ENCODE data around the gene EGFLAM. TPM values are rescaled to one million over a fixed set of nuclear protein-coding genes. Genes with fewer than 3 reads are reported as not detected.

The EGFLAM gene
- total and polyA plus RNA-seq, 9 donors: 29.3 to 40.1 (median 36.5) TPM

- H3K27me3 ChIP-seq (ENCODE audit: control insufficient read depth, insufficient read depth, low read length): no peaks in the 10 kb centered on the region
- peaks cover 3% of the 10 kb centered on the region for H3K4me1 ChIP-seq (ENCODE audit: control insufficient read depth, insufficient read depth, low read length)
- no peak overlapping the region for H3K27ac ChIP-seq (ENCODE audit: low read length)
- peak; percentile 62 for DNase-seq
- no peaks in the 10 kb centered on the region for H3K36me3 ChIP-seq (ENCODE audit: control insufficient read depth, insufficient read depth, low read length)
- no peaks in the 10 kb centered on the region for H3K9me3 ChIP-seq (replicated peaks; ENCODE audit: control insufficient read depth, low read depth, low read length)
- H3K4me3 ChIP-seq (ENCODE audit: low read length): no peak overlapping the region
- 51% methylated on average over 4 of the region's 6 CpGs for WGBS (ENCODE audit: insufficient coverage)
These were observed 162.5 kb downstream of the EGFLAM start for GRCh38 chr5:38420691-38421390.

DNA sequence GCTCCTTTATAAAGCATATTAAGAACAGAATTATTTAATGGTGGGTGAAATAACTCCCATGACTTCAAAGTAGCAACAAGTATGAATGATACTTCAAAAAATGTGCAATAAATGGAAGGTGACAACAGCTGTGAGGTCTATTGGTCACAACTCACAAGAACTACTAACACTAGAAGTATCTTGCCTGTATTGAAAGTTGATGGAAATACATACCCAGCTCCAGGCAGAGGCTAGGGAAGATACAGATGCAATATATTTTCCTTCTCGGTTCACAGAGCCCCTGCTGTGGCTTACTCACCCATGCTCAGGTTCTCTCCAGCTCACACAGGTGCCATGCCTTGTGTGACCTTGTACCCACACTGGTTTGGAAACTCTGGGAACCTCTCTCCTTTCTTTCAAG lies 164.3 kb downstream of the EGFLAM start:
- H3K9me3 ChIP-seq (replicated peaks; ENCODE audit: control insufficient read depth, low read depth, low read length): no peaks in the 10 kb centered on the region
- no peak overlapping the region for H3K4me3 ChIP-seq (ENCODE audit: low read length)
- H3K27ac ChIP-seq (ENCODE audit: low read length): no peak overlapping the region
- no peaks in the 10 kb centered on the region for H3K27me3 ChIP-seq (ENCODE audit: control insufficient read depth, insufficient read depth, low read length)
- H3K4me1 ChIP-seq (ENCODE audit: control insufficient read depth, insufficient read depth, low read length): no peaks in the 10 kb centered on the region
- no peak for DNase-seq
- 73% methylated on average over 1 of the region's 1 CpG for WGBS (ENCODE audit: insufficient coverage)
- no peaks in the 10 kb centered on the region for H3K36me3 ChIP-seq (ENCODE audit: control insufficient read depth, insufficient read depth, low read length)

- Histone ChIP-seq H3K27me3 (ENCODE audit: control insufficient read depth, insufficient read depth, low read length) (no peaks in the 10 kb centered on the region), H3K9me3 (replicated peaks; ENCODE audit: control insufficient read depth, low read depth, low read length) (no peaks in the 10 kb centered on the region), H3K4me3 (ENCODE audit: low read length) (no peak overlapping the region), H3K36me3 (ENCODE audit: control insufficient read depth, insufficient read depth, low read length) (no peaks in the 10 kb centered on the region), H3K4me1 (ENCODE audit: control insufficient read depth, insufficient read depth, low read length) (no peaks in the 10 kb centered on the region), H3K27ac (ENCODE audit: low read length) (no peak overlapping the region)
- DNase-seq: no peak
- 37% methylated on average over 4 of the region's 5 CpGs for WGBS (ENCODE audit: insufficient coverage)
These were observed 165.2 kb downstream of the EGFLAM start for GRCh38 chr5:38423276-38424147.

DNA sequence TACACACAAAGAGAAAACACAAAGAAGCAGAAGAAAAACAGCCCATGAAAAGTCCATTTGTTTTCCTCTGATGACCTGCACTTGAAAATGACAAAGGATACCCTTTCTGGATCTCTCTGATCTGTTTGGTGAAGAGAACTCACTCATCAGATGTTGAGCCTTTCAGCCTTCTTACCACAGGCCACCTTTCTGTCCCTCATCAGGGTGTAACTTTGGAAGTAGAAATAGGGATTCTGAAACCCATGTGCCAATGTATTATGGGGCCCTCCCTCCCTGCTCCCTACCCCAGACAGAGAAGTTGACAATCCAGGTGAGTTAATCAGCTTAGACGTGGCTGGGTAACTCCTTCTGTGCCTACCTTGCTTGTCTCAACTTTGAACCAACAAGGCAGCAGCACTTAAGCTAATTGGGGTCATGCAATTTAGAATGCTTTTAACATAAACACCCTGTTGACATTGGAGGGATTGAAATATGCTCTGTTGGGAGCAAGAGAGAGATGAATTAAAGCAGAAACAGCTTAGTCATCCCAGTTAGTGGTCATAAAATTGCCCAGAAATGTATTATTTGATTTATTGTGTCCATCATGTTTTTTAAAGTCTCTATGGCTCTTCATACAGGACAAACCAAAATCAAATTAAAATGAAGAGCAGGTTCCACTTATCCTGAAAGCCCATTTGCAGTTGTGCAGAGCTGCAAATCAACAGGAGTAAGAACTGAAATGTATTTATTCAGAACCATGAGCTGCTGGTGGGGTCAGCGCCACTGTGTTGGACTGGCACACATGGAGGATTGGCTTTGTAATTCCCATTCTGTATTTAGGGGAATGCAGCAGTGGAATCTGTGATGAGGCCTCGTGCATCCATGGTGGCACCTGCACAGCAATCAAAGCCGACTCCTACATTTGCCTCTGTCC lies 166.0 kb downstream of the EGFLAM start:
- no peaks in the 10 kb centered on the region for H3K4me1 ChIP-seq (ENCODE audit: control insufficient read depth, insufficient read depth, low read length)
- H3K9me3 ChIP-seq (replicated peaks; ENCODE audit: control insufficient read depth, low read depth, low read length): no peaks in the 10 kb centered on the region
- H3K4me3 ChIP-seq (ENCODE audit: low read length): no peak overlapping the region
- no peak for DNase-seq
- H3K27ac ChIP-seq (ENCODE audit: low read length): no peak overlapping the region
- H3K36me3 ChIP-seq (ENCODE audit: control insufficient read depth, insufficient read depth, low read length): no peaks in the 10 kb centered on the region
- H3K27me3 ChIP-seq (ENCODE audit: control insufficient read depth, insufficient read depth, low read length): no peaks in the 10 kb centered on the region
- 76% methylated on average over 4 of the region's 4 CpGs for WGBS (ENCODE audit: insufficient coverage)

GRCh38 chr5:38426490-38426889 lies 168.1 kb downstream of the EGFLAM start:
- no peak for DNase-seq
- Histone ChIP-seq H3K27me3 (ENCODE audit: control insufficient read depth, insufficient read depth, low read length) (no peaks in the 10 kb centered on the region), H3K9me3 (replicated peaks; ENCODE audit: control insufficient read depth, low read depth, low read length) (no peaks in the 10 kb centered on the region), H3K4me1 (ENCODE audit: control insufficient read depth, insufficient read depth, low read length) (no peaks in the 10 kb centered on the region), H3K27ac (ENCODE audit: low read length) (no peak overlapping the region), H3K36me3 (ENCODE audit: control insufficient read depth, insufficient read depth, low read length) (no peaks in the 10 kb centered on the region), H3K4me3 (ENCODE audit: low read length) (no peak overlapping the region)
- WGBS (ENCODE audit: insufficient coverage): no CpG with 5 or more reads among the region's 1 CpG

GRCh38 chr5:38426986-38427950 lies 168.9 kb downstream of the EGFLAM start:
- no peaks in the 10 kb centered on the region for H3K9me3 ChIP-seq (replicated peaks; ENCODE audit: control insufficient read depth, low read depth, low read length)
- WGBS (ENCODE audit: insufficient coverage): 85% methylated on average over 6 of the region's 9 CpGs

DNA sequence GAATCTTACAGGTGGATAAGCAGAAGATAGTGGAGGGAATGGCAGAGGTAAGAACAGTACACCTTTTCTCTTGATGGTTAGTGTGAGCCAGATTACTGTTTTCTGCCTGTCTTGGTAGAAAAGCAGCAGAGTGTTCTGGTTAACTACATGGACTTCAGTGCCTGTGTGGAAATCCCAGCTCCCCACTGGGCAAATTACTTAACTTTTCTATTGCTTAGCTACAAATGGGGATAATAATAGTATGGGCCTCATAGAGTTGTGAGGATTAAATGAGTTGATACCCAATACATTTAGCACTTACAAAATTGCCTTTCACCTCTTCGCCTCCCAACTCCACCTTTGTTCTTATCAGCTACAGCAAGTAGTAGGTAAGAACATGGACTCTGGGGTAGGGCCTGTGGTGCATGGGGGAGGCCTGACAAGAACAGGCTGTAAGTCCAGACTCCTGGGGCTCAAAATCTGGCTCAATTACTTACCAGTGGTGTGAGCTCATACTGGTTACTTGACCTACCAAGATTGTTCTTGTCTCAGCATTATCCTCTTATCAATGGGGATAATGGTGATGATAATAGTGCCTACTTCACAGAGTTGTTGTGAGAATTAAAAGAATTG lies 173.0 kb downstream of the EGFLAM start:
- Histone ChIP-seq H3K4me3 (ENCODE audit: low read length) (no peak overlapping the region), H3K27ac (ENCODE audit: low read length) (no peak overlapping the region), H3K36me3 (ENCODE audit: control insufficient read depth, insufficient read depth, low read length) (no peaks in the 10 kb centered on the region), H3K4me1 (ENCODE audit: control insufficient read depth, insufficient read depth, low read length) (peaks cover 24% of the 10 kb centered on the region), H3K9me3 (replicated peaks; ENCODE audit: control insufficient read depth, low read depth, low read length) (no peaks in the 10 kb centered on the region), H3K27me3 (ENCODE audit: control insufficient read depth, insufficient read depth, low read length) (no peaks in the 10 kb centered on the region)
- DNase-seq: no peak
- WGBS (ENCODE audit: insufficient coverage): no CpG with 5 or more reads among the region's 1 CpG

More at GRCh38 chr5:38426986-38427950, 168.9 kb downstream of the EGFLAM start:
- no peaks in the 10 kb centered on the region for H3K27me3 ChIP-seq (ENCODE audit: control insufficient read depth, insufficient read depth, low read length)
- no peaks in the 10 kb centered on the region for H3K4me1 ChIP-seq (ENCODE audit: control insufficient read depth, insufficient read depth, low read length)
- no peak overlapping the region for H3K4me3 ChIP-seq (ENCODE audit: low read length)
- no peak overlapping the region for H3K27ac ChIP-seq (ENCODE audit: low read length)
- no peak for DNase-seq
- H3K36me3 ChIP-seq (ENCODE audit: control insufficient read depth, insufficient read depth, low read length): no peaks in the 10 kb centered on the region

DNA sequence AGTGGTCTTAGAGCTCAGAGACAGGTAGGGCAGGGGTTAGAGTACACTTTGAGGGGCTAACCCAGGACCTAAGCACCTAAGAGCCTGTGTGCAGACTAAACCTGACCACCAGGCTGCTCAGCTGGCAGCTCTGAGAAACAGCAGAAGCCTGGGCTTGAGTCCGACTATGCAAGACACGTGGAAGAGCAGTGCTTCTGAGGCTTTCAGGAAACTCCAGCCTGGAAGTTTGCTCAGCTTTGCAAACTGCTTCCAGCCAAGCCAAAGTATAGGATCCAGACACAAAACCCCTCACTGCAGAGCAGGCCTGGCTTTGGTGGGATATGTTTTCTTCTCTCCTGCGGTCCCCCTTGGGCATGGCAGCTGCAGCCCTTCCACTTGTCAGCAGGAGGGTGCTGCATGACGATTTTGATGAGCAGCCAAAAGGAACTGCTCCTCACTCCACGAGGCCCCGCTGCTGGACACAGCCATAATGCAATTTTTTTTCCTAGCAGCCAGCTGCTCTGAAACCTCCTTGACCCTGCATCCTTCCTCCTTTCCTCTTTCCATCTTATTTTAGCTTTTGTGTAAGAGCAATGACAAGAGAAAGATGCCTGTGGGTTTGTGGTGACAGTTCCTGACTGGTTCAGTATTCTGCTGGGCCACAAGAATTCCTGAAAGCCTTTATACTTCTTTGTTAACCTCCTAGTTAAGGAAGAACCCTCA lies 175.0 kb downstream of the EGFLAM start:
- peak overlapping the region; percentile 79 for H3K27ac ChIP-seq (ENCODE audit: low read length)
- no peak overlapping the region for H3K4me3 ChIP-seq (ENCODE audit: low read length)

More for the DNA sequence above, 175.0 kb downstream of the EGFLAM start:
- H3K4me1 ChIP-seq (ENCODE audit: control insufficient read depth, insufficient read depth, low read length): peaks cover 24% of the 10 kb centered on the region
- 2% methylated on average over 4 of the region's 6 CpGs for WGBS (ENCODE audit: insufficient coverage)
- DNase-seq: peak; percentile 92
- no peaks in the 10 kb centered on the region for H3K9me3 ChIP-seq (replicated peaks; ENCODE audit: control insufficient read depth, low read depth, low read length)
- no peaks in the 10 kb centered on the region for H3K36me3 ChIP-seq (ENCODE audit: control insufficient read depth, insufficient read depth, low read length)
- H3K27me3 ChIP-seq (ENCODE audit: control insufficient read depth, insufficient read depth, low read length): no peaks in the 10 kb centered on the region
